H1 (cell line): Measurements from ENCODE around the gene IRS1. TPM values are rescaled to one million over a fixed set of nuclear protein-coding genes. Genes with fewer than 3 reads are reported as not detected.

Experiments used
- CTCF ChIA-PET: fragments of 300-600 bp; sonication (Branson Sonifier 250); formaldehyde crosslinking; loops from one replicate; lab custom pipeline; 2021; ENCODE audit not compliant: partially characterized antibody; lab: Charles Lee
- POLR2A ChIA-PET: fragments of 300-600 bp; sonication (Branson Sonifier 250); formaldehyde crosslinking; loops from one replicate; lab custom pipeline; 2021; ENCODE audit warnings: inconsistent platforms; ENCODE audit not compliant: partially characterized antibody; lab: Charles Lee
- DNase-seq, 2 experiments: peaks; one replicate each; pipeline versions ENCODE4 v3.0.0 to v3.0.0-alpha.2; 2010 to 2022; ENCODE audit warnings: low spot score in 2 of 2, low read depth in 1 of 2, mixed read lengths in 1 of 2
- FAIRE-seq: peaks from 2 replicates; lab custom pipeline; 2011; peaks lifted over from hg19 to GRCh38; lab: Jason Lieb, UNC
- H2AFZ ChIP-seq: 2 replicates; pipeline ENCODE4 v1.8.1; 2012; ENCODE audit warnings: low read length, inconsistent platforms
- H2AK5ac ChIP-seq: 2 replicates; pipeline ENCODE4 v1.6.1; 2013; ENCODE audit warnings: low read depth, low read length
- H2BK120ac ChIP-seq: replicated peaks from 2 replicates; pipeline ENCODE3; 2013; ENCODE audit warnings: low read depth, low read length, inconsistent platforms
- H2BK12ac ChIP-seq: 2 replicates; pipeline ENCODE4 v1.6.1; 2013; ENCODE audit warnings: low read depth, low read length
- H2BK15ac ChIP-seq: 2 replicates; pipeline ENCODE4 v1.6.1; 2013; ENCODE audit warnings: low read length
- H2BK20ac ChIP-seq: 2 replicates; pipeline ENCODE4 v1.6.1; 2013; ENCODE audit warnings: low read length
- H2BK5ac ChIP-seq: 2 replicates; pipeline ENCODE4 v1.6.1; 2013; ENCODE audit warnings: low read depth, low read length
- H3K14ac ChIP-seq: 2 replicates; pipeline ENCODE4 v1.6.1; 2013; ENCODE audit warnings: inconsistent platforms; ENCODE audit not compliant: insufficient read length
- H3K18ac ChIP-seq: 2 replicates; pipeline ENCODE4 v1.6.1; 2013; ENCODE audit warnings: low read length; ENCODE audit errors: extremely low read depth
- H3K23ac ChIP-seq: 2 replicates; pipeline ENCODE4 v1.6.1; 2013; ENCODE audit warnings: inconsistent platforms; ENCODE audit not compliant: insufficient read length
- H3K23me2 ChIP-seq: 2 replicates; pipeline ENCODE4 v1.6.1; 2013; ENCODE audit warnings: low read depth, low read length
- H3K27ac ChIP-seq: 2 replicates; pipeline ENCODE4 v1.6.1; 2011; ENCODE audit warnings: low read depth, low read length, inconsistent platforms
- H3K27me3 ChIP-seq, 4 experiments: replicated peaks in 1 of 4; 1 replicate in 1 of 4; 2 replicates in 3 of 4; pipeline versions ENCODE4 v1.6.1 to v1.8.1; 2011 to 2013; ENCODE audit warnings: low read length in 3 of 4, mild to moderate bottlenecking in 3 of 4, inconsistent platforms in 2 of 4, mixed read lengths in 2 of 4, moderate library complexity in 1 of 4; ENCODE audit not compliant: control insufficient read depth in 3 of 4, insufficient read depth in 3 of 4; ENCODE audit errors: extremely low read depth in 1 of 4
- H3K36me3 ChIP-seq, 4 experiments: 2 replicates each; pipeline versions ENCODE4 v1.6.1 to v1.8.1; 2011 to 2013; ENCODE audit warnings: mild to moderate bottlenecking in 4 of 4, low read length in 3 of 4, moderate library complexity in 2 of 4, control low read depth in 1 of 4, inconsistent platforms in 1 of 4; ENCODE audit not compliant: insufficient read depth in 4 of 4, control insufficient read depth in 2 of 4
- H3K4ac ChIP-seq: replicated peaks from 2 replicates; pipeline ENCODE3; 2013; ENCODE audit warnings: low read length, low read depth, mixed read lengths, inconsistent platforms; ENCODE audit not compliant: insufficient read length
- H3K4me1 ChIP-seq, 4 experiments: replicated peaks in 1 of 4; 1 replicate in 1 of 4; 2 replicates in 3 of 4; pipeline versions ENCODE4 v1.6.1 to v1.8.1; 2011 to 2013; ENCODE audit warnings: low read length in 3 of 4, inconsistent platforms in 2 of 4, mixed read lengths in 1 of 4; ENCODE audit not compliant: insufficient read depth in 4 of 4, control insufficient read depth in 3 of 4
- H3K4me2 ChIP-seq, 2 experiments: 2 replicates each; pipeline versions ENCODE4 v1.6.1 to v1.8.1; 2011 to 2013; ENCODE audit warnings: low read depth in 2 of 2, low read length in 2 of 2, control low read depth in 1 of 2, inconsistent platforms in 1 of 2, mild to moderate bottlenecking in 1 of 2; ENCODE audit not compliant: insufficient read depth in 1 of 2
- H3K4me3 ChIP-seq, 4 experiments: fragments of 200-600, 300-600 bp in 1 of 4; sonication (generic), shearing (Covaris generic), sonication (Bioruptor Twin) in 1 of 4; 2 replicates each; pipeline versions ENCODE4 v1.5.1 to v1.8.1; 2011 to 2016; ENCODE audit warnings: low read length in 4 of 4, low read depth in 3 of 4, control low read depth in 2 of 4, inconsistent platforms in 2 of 4, mild to moderate bottlenecking in 2 of 4, mixed read lengths in 1 of 4, moderate library complexity in 1 of 4; ENCODE audit not compliant: insufficient read depth in 2 of 4; ENCODE audit errors: extremely low read depth in 1 of 4
- H3K56ac ChIP-seq: replicated peaks from 2 replicates; pipeline ENCODE3; 2013; ENCODE audit warnings: low read depth, mild to moderate bottlenecking, mixed read lengths, low read length, inconsistent platforms; ENCODE audit not compliant: insufficient read length
- H3K79me1 ChIP-seq: 2 replicates; pipeline ENCODE4 v1.6.1; 2013; ENCODE audit warnings: low read depth, low read length, control low read depth
- H3K79me2 ChIP-seq, 2 experiments: 2 replicates each; pipeline versions ENCODE4 v1.6.1 to v1.8.1; 2012 to 2013; ENCODE audit warnings: low read length in 2 of 2, mild to moderate bottlenecking in 2 of 2, inconsistent platforms in 1 of 2; ENCODE audit not compliant: insufficient read depth in 2 of 2, control insufficient read depth in 1 of 2
- H3K9ac ChIP-seq, 4 experiments: replicated peaks in 1 of 4; 1 replicate in 1 of 4; 2 replicates in 3 of 4; pipeline versions ENCODE4 v1.6.1 to v1.8.1; 2011 to 2013; ENCODE audit warnings: low read depth in 3 of 4, low read length in 3 of 4, control low read depth in 2 of 4, mild to moderate bottlenecking in 2 of 4, moderate library complexity in 2 of 4, inconsistent platforms in 1 of 4; ENCODE audit errors: extremely low read depth in 1 of 4
- H3K9me3 ChIP-seq, 2 experiments: 2 replicates each; pipeline versions ENCODE4 v1.6.1 to v1.8.1; 2012 to 2013; ENCODE audit warnings: mild to moderate bottlenecking in 2 of 2, moderate library complexity in 2 of 2, control low read depth in 1 of 2, inconsistent platforms in 1 of 2, low read depth in 1 of 2, low read length in 1 of 2, mixed read lengths in 1 of 2; ENCODE audit not compliant: insufficient read depth in 2 of 2
- H4K20me1 ChIP-seq, 2 experiments: replicated peaks in 1 of 2; 2 replicates each; pipeline versions ENCODE3 to v1.8.1; 2011 to 2013; ENCODE audit warnings: inconsistent platforms in 2 of 2, low read length in 2 of 2, mild to moderate bottlenecking in 1 of 2; ENCODE audit not compliant: insufficient read depth in 2 of 2, control insufficient read depth in 1 of 2
- H4K5ac ChIP-seq: 2 replicates; pipeline ENCODE4 v1.6.1; 2013; ENCODE audit warnings: low read length, low read depth, mixed read lengths, inconsistent platforms; ENCODE audit not compliant: insufficient read length
- H4K8ac ChIP-seq: 2 replicates; pipeline ENCODE4 v1.8.0; 2013; ENCODE audit warnings: mild to moderate bottlenecking, moderate library complexity, low read length, inconsistent platforms; ENCODE audit not compliant: insufficient read depth; ENCODE audit errors: extremely low read depth
- H4K91ac ChIP-seq: replicated peaks from 2 replicates; pipeline ENCODE3; 2013; ENCODE audit warnings: low read length, mixed read lengths, inconsistent platforms; ENCODE audit not compliant: insufficient read length
- CHD1 ChIP-seq: IDR thresholded peaks from 2 replicates; pipeline ENCODE4 v1.6.1; 2012; ENCODE audit warnings: low read depth, low read length, improper control_type of control experiment
- CTCF ChIP-seq, 3 experiments: IDR thresholded peaks; 1 replicate in 2 of 3; 2 replicates in 1 of 3; pipeline versions ENCODE4 v1.5.1 to v1.6.1; 2011; ENCODE audit warnings: low read length in 3 of 3, mild to moderate bottlenecking in 3 of 3, inconsistent platforms in 2 of 3, low read depth in 1 of 3, moderate library complexity in 1 of 3; ENCODE audit not compliant: insufficient read depth in 1 of 3; ENCODE audit errors: control extremely low read depth in 1 of 3
- GTF2F1 ChIP-seq: IDR thresholded peaks from 2 replicates; pipeline ENCODE4 v1.6.1; 2012; ENCODE audit warnings: low read depth, low read length, improper control_type of control experiment, borderline replicate concordance
- KDM1A ChIP-seq: fragments of 200-600, 300-600 bp; sonication (generic); IDR thresholded peaks from 2 replicates; pipeline ENCODE4 v1.7.1; 2016; ENCODE audit warnings: mild to moderate bottlenecking, low read length, borderline replicate concordance
- TEAD4 ChIP-seq: IDR thresholded peaks from 2 replicates; pipeline ENCODE4 v1.6.1; 2012; ENCODE audit warnings: low read depth, low read length, inconsistent platforms, mixed read lengths
- WGBS, 2 experiments: shearing (Covaris generic) in 1 of 2; methylation state at CpG; one replicate each; pipeline versions ENCODE4 v1.1.6 to v1.1.7; 2013 to 2015; ENCODE audit warnings: low lambda C conversion rate in 2 of 2, mixed read lengths in 2 of 2, inconsistent platforms in 1 of 2, low coverage in 1 of 2, missing lambda C conversion rate in 1 of 2; ENCODE audit not compliant: insufficient replicate concordance in 2 of 2, insufficient coverage in 1 of 2, insufficient read length in 1 of 2; ENCODE audit errors: extremely low coverage in 1 of 2, missing lambda C conversion rate in 1 of 2; 5-methylcytosine and 5-hydroxymethylcytosine counted together
- polyA plus RNA-seq, 7 experiments: library from polyadenylated mRNA; depleted of rRNA in 3 of 7; stranded (reverse) in 5 of 7; unstranded in 2 of 7; fragments of >200 nt in 5 of 7; fragments of 200-250 nt in 2 of 7; gene quantifications; 1 replicate in 5 of 7; 2 replicates in 1 of 7; 4 replicates in 1 of 7; pipeline versions ENCODE4 v1.2.1 to v1.2.3, GENCODE V29; 2011 to 2013; ENCODE audit warnings: missing spikeins in 2 of 7, mixed read lengths in 2 of 7
- total RNA-seq: library from RNA; stranded (reverse); fragmentation: NEBNext Ultra II Directional; extraction: Animal tissue kit (Norgen Biotek cat#: 25700); gene quantifications from 2 replicates; pipeline ENCODE4 v1.2.1, GENCODE V29; 2021

IRS1 gene
- total and polyA plus RNA-seq, 2 of the 8 experiments (the other 6 are each of a cell fraction or from before 2014, with no cell fraction given), result 9.1 to 26.9 TPM

DNA sequence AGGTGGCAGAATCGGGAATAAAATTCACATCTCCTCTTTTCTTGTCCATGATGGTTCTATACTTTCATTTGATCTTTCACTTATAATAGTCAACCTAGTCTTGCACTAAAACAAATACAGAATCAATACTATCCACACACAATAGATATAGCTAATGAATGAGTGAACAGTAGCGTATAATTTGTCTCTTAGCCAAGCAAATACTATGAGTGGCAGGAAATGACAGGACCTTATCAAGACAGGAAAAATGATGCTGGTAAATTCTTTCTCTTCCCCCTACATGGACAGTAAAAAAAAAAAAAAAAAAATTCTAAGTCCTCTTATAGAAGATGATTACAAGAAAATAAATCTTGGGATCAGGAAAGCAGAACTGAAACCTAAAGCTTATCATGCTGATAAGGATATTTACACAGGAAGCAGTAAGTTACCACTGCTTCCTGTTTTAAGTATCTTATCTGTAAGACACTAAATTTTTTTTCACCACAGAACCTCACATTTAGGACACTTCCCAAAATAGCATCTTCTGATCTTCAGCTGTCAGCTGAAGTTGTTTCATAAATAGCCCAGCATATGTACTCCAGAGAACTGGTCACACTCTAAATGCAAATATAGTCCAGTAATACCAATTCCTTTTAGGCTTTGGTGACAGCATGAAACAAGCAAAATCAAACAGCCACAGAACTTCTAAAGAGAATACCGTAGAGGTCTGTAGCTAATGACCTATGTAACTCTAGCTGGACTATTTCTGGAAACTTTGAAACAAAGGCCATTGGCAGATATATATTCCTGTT is 27.0 kb downstream of the IRS1 start:
- Histone ChIP-seq H2BK5ac (no peak overlapping the region), H4K5ac (no peak overlapping the region), H3K79me1 (no peaks in the 10 kb centered on the region; the same call in 1 of the 2 replicates), H3K56ac (no peak overlapping the region), H3K23me2 (no peaks in the 10 kb centered on the region), H2BK12ac (no peak overlapping the region), H3K4ac (no peak overlapping the region), H3K27ac (no peak overlapping the region), H3K14ac (no peak overlapping the region), H2AFZ (no peak overlapping the region), H2BK15ac (no peak overlapping the region), H3K23ac (no peak overlapping the region), H3K27me3 (no peaks in the 10 kb centered on the region), H2AK5ac (no peak overlapping the region), H3K4me2 (no peak overlapping the region), H2BK120ac (no peak overlapping the region), H3K4me3 (no peak overlapping the region), H3K36me3 (peaks cover 0 to 8% (median 3%) of the 10 kb centered on the region in 4 experiments; a peak in 2 of 8 replicates), H3K9ac (no peak overlapping the region), H2BK20ac (no peak overlapping the region)
- FAIRE-seq, result no peak
- ChIA-PET POLR2A (interaction anchor here (1.3 kb wide), 1 partner anchor 17 kb away, joined by 3 read pairs; no protein-coding TSS in a partner anchor), CTCF (interaction anchor here (0.6 to 2.4 kb wide), 6 partner anchors 9 to 159 kb away, joined by 3 to 9 read pairs (median 4); no protein-coding TSS in a partner anchor)
- WGBS, 2 experiments, result 86% methylated on average over 3 of the region's 3 CpGs; no CpG with 5 or more reads in 1 of the 2 experiments
- TF ChIP-seq CHD1 (no peak), KDM1A (no peak), TEAD4 (no peak), GTF2F1 (no peak), CTCF (IDR thresholded peaks at IDR 0.05; ENCODE audit: control extremely low read depth in 1 of 3, insufficient read depth in 1 of 3, low read depth in 1 of 3, low read length in 3 of 3) (no peak)
- TF ChIP-seq, all 59 proteins: peak for 0
- no peak overlapping the region for H4K91ac ChIP-seq
- no peaks in the 10 kb centered on the region for H3K4me1 ChIP-seq
- H4K8ac ChIP-seq, result no peak overlapping the region
- H3K79me2 ChIP-seq, result peaks cover 0 to 44% of the 10 kb centered on the region in 2 experiments; a peak in 2 of 4 replicates
- H3K9me3 ChIP-seq, result 0 out of 4 replicates have a peak, but pooled peaks cover 0 to 8% of the 10 kb centered on the region in 2 experiments
- H3K18ac ChIP-seq, result no peak overlapping the region
- DNase-seq, result no peak
- H4K20me1 ChIP-seq, result peaks cover 0 to 5% of the 10 kb centered on the region in 2 experiments
